Skeletal muscle cell (primary cell): ENCODE data around the gene SMTNL1.
A peak's percentile ranks its signal among the peaks of the same experiment; 100 is the strongest.

Experiments used
- DNase-seq: peaks from one replicate; pipeline ENCODE4 v3.0.0-alpha.2; 2010; ENCODE audit warnings: low read depth
- H3K4me3 ChIP-seq: 2 replicates; pipeline ENCODE4 v1.5.1; 2011; ENCODE audit warnings: low read depth, mild to moderate bottlenecking, control low read depth, low read length, moderate library complexity

SMTNL1 gene, protein sequence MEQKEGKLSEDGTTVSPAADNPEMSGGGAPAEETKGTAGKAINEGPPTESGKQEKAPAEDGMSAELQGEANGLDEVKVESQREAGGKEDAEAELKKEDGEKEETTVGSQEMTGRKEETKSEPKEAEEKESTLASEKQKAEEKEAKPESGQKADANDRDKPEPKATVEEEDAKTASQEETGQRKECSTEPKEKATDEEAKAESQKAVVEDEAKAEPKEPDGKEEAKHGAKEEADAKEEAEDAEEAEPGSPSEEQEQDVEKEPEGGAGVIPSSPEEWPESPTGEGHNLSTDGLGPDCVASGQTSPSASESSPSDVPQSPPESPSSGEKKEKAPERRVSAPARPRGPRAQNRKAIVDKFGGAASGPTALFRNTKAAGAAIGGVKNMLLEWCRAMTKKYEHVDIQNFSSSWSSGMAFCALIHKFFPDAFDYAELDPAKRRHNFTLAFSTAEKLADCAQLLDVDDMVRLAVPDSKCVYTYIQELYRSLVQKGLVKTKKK

DNA sequence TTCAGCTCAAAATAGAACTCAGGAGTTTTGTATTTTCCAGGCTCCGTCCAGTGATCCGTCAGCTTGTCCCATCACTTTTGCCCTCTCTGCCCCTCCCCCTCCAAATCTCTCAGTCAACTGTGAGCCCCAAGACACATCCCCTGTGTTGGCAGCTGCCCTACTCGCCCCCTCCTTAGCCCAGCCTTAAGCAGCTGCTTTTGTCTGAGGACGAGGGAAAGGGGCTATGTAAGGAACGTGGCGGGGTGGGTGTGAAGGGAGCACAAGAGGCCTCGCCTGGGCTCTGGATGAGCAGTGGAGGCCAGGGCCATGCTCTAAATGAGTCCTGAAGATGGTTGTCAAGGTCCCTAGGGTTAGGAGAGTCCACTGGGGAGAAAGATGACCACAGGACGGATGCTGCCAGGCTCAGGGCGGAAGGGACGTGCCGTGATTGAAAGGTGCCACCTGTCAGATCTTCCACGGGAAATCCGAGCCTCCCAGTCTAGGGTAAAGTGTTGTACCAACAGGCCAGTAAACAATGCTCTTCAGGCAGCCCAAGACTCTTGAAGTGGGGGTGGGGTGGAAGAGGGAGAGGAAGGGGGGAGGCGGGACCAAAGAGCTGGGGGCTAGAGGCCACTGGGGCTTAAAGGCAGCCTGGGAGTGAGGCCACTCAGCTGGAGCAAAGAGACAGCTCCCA, at the start of gene SMTNL1:
SMTNL1 (plus strand) TSS at position 649 of the 673 bp plus-strand sequence. CDS start 5,048 bp downstream, outside the sequence.
- no peak for DNase-seq

DNA sequence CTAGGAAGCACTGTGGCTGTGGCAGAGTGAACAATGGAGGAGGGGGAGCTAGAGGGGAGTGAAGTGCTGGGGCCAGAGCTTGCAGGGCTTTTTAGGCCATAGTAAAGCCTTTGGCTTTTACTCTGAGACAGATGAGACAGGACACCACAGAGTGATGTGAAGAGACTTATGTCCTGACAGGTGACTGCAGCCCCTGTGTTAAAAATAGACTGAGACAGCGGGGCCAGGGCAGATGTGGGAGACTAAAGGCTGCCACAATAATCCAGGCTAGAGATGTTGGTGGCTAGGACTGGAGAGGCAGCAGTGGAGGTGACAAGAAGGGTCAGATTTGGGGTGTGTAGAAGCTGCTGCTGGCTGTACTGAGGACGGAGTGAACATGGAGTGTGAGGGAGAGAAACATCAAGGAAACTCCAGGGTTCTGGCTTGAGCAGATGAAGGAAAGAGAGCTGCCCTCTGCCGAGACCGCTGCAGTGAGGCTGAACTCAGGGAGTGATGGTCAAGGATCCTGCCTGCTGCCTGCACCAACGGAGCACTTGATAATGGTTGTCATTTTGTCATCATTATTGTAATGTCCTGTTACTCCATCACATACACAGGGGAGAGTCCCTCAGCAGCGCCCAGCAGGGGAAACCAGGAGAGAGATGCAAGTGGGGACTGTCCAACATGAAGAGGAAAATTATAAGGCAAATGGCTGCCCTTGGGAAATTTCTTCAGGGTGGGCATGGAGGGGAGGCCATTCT, 49.3 kb upstream of the SMTNL1 start:
- DNase-seq, result no peak
- H3K4me3 ChIP-seq, result no peak overlapping the region

More for the DNA sequence above, at the start of gene SMTNL1:
- H3K4me3 ChIP-seq, result no peak within 1 kb of the TSS

DNA sequence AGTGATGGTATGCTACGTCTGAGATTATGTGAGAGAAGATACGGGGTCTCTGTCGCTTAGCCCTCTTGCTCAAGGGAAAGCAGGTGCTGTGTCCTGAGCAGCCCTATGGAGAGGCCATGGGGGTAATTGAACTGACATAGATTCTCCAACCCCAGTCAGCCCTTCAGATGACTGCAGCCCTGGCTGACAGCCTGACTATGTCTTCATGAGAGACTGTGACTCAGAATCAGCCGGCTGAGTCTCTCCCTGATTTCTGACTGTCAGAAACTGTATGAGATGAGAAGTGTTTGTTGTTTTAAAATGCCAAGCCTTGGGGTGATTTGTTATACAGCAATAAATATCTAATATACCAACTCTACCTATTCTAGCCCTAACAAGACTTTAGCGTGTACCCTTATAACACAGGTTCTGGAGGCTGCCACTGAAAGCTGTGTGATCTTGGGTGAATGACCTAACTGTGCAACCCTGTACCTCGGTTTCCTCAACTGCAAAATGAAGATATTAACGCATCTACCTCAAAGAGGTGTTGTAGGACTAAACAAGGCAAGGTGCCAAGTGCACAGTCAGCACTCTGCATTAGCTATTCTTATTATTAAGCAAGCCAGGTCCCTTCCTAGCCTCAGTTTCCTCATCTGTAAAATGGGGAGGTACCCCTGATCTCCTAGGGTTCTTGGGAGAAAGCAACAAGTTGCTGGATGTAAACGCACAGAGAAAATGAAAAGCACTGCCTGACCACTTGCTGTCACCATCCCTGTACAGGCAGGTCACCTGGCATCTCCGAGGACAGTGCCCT, 46.7 kb upstream of the SMTNL1 start:
- no peak overlapping the region for H3K4me3 ChIP-seq
- DNase-seq, result no peak

DNA sequence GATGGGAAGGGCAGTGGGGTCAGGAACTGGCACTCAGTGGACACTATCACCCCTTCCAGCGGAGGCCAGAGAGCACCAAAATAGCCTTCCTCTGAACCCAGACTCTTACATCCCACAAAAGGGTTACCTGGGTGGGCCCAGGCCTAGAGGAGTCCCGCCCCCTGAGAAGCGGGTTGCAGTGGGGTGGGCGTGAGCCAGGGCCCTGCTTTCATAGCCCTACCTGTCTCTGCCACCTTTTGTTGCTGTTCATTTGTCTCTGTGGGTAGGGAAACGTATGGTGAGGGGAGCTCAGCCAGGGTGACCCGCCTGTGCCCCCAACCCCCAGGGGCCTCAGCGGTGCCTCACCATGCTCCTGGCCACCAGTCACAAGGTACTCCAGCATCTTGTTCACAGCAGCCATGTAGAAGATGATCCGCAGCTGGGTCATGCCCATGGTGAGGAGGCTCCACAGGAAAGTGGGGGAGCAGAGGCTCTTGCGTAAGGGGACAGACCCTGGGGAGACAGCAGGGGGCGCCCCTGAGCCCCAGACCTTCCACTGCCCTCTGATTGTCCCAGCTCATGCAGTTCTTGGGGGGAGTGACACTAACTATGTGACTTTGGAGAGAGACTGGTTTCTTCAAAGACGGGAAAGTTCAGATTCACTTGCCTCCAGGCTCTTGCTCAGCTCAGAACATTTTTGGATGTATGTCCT, 45.9 kb upstream of the SMTNL1 start:
- no peak for DNase-seq
- no peak overlapping the region for H3K4me3 ChIP-seq

DNA sequence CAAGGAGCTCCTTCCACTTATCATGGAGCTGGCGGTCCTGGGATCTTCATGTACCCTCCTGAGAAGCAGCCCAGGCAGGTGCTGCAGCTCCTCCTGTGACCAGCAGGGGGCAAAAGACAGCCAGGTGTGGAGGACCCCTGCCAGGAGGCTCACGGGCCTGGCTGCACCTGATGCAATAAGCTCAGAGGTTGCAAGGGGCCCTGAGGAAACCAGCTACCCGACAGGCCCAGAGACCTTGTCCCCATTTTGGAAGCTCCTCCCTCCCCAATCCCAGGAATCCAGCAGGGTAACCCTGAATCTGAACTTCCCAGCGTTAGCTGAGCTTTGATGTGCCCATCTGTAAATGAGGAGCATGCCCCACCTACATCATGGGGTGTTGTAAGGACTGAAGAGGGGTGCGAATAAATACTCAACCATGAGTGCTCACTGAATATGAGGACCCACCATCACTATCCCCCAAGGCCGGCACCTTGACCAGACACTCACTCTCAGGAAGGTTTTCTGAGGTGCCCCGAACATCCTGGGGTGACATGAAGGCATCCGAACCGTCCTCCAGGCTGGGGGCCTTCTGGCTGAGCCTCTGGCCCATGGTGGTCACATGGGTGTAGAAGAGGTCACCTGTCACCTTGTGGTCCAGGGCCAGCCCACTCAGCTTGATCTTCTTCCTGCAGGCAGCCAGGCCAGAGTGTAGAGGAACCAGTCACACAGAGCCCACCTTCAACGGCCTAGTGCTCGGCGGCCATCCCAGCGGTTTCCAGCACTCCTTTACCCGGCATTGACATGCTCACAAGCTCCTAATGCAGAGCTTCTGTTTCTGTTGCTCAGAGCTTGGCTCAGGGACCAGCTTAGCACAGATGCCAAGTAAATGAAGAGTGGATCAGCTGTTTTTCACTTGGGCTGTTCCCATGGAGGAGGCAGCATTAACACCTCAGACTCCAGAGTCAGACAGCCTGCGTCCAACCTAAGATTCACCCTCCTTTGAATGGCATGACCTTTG, 43.6 kb upstream of the SMTNL1 start:
- no peak for DNase-seq

DNA sequence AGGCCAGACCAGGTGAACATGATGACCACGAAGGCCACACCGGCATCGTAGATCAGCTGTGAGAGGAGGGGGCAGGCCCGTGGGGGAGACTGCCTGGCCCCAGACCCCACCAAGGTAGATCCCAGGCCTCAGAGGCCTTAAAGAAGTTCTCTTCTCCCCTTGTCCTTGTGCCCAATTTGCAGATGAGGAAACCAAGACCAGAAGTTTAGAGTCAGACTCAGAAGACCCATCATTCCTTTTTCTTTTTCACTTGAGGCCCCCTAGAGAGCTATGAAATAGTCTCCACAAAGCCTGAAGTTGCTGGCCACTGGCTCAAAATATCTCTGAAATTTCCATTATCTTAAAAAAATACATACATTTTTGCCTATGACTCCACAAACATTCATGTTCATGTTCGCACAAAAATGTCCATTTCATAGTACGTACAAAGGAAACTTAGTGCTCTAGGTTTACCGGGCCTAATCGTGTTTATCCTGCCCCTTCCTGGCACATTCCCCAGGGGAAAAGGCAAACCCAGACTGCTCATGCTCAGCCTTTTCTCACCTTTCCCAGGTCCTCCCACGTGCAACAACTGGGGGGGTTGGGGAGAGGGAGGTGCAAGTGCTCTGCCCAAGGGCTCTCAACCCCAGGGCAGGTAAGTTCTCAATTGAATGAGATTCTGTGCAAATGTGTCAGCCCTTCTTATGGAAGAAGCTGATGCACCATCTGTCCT, 41.1 kb upstream of the SMTNL1 start:
- no peak overlapping the region for H3K4me3 ChIP-seq
- DNase-seq, result no peak

More for the DNA sequence above, 43.6 kb upstream of the SMTNL1 start:
- no peak overlapping the region for H3K4me3 ChIP-seq

DNA sequence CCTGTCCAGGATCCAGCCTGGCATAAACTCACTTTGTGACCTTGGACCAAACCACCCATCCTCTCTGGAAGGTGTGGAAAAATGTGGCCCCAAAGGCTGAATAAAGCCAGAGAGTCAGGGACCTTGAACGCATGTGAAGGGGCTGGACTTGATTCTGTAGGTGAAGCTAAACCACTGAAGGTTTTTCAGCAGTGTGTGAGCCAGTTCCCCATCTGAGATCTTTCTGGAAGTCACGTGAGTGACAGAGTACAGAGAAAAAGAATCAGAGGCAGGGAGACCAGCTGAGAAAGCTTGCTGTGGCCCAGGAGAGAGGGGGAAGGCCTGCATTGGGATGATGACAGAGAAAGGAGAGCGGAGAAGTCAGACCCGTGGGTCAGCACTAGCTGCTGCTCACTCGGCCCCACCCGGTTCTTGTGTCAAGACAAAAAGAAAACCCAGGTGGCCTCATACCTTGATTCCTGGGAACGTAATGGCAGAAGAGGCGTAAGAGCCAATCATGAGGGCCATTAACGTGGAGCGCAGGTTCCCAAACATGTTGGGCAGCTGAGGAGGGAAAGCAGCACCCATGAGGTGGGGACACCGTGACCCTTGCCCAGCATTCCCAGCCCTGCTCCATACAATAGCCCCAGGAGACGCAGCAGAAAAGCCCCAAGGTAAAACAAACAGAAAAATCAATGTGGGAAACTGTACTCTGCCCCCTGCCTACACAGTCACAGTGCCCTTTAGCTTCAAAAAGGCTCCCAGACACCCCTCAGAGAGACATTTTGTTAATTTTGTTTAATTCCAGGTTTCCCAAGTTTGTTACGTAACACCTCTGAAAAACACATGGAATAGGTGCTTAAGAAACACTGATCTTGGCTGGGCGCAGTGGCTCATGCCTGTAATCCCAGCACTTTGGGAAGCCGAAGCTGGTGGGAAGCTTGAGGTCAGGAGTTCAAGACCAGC, 39.8 kb upstream of the SMTNL1 start:
- no peak overlapping the region for H3K4me3 ChIP-seq
- DNase-seq, result no peak

DNA sequence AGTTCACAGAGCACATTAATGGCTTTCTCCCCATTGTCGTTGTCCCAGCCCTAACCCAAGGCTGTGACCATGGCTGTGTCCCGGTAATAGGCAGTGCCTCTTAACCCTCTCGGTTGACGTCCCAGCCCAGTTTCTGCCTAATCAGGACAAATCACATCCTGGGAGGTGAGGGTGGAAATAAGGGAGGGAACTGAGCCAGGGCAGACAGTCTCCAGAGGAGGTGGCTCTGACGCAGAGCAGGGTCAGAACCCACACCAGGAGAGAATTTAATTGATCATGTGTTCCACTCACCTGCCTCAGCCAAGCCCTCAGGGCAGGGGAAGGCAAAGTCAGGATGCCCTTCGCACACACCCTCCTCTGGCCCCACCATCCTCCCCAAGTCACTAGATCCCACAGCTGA, 38.9 kb upstream of the SMTNL1 start:
- no peak for DNase-seq
- H3K4me3 ChIP-seq, result no peak overlapping the region

DNA sequence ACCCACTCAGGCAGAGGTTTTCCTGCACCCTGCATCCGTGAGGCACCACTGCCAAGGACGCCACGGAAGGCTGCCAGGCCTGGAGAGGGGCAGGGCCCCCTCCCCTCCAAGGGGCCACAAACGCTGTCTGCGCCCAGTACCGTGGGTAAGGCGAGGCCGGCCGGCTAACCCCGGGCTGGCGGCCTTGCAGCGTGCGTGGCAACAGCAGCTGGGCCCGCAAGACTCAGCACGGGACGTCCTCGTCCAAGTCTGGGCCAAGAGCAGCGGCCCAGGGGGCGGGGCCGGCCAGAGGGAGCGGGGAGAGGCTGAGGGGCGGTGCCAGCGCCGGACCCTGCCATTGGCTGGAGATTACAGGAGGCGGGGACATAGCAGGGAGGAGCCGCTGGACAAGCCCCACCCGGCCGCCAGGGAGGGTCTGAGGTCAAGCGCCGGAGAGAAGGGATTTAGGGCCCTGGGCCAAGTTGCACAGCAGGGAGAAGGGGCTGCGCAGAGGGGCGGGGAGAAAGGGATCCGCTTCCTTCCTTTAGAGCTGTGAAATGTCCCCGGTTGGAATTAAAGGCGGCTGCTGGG, 37.9 kb upstream of the SMTNL1 start:
- DNase-seq, result peak; percentile 77
- H3K4me3 ChIP-seq, result peak overlapping the region; percentile 28

DNA sequence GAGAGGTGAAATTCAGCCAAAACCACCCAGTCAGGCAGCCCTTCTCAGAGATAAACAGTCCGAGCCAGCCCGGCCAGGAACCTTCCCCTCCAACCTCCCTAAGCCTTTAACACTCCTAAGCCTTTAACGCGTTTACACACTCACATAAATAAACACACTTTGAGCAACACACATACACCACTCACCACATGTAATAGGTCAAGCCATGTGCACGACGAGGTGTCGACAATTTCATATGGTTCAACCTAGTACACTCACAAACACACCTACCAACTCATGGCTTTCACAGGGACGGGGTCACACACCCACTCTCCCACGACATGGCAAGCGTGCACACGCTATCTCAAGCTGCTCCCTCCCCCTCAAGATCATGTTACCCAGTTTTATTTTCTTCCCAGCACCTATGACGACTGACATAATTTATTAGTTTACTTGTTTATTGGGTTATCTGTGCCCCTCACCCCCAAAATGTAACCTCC, 37.4 kb upstream of the SMTNL1 start:
- DNase-seq, result no peak
- H3K4me3 ChIP-seq, result peak overlapping the region; percentile 23

DNA sequence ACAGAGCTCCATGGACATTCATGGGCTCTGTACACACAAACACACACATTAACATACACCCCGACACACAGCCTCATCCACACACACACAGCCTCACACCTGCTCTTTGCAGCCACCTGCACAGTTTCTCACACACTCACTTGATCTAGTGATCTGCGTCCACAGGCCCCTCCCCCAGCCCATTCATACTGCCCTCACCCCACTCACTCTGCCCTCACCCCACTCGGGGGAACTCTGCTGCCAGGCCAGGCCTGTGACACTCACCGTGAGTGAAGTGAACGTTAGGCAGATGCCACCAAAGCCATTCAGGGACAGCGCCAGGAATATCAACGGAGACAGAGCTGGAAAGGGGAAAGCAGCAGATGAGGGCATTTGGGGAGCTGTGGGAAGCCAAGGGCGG, 36.9 kb upstream of the SMTNL1 start:
- H3K4me3 ChIP-seq, result no peak overlapping the region
- no peak for DNase-seq

DNA sequence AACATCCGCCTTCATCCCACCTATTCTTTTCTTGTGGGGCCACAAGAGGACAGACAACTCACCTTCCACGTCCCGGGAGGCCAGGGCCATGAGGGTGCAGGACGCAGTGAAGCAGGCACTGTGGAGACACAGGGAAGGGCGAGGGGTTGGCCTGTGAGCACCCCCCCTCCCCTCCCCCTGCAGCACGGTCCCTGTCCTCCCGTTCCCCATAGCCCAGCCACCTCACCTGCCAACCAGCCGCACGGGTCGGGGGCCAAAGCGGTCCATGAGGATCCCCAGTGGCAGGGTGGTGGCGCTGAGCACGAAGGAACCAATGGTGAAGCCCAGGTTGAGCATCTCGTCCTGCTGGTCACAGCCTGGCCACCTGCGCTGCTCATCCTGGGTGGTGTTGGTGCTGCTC, 36.5 kb upstream of the SMTNL1 start:
- no peak overlapping the region for H3K4me3 ChIP-seq
- no peak for DNase-seq

DNA sequence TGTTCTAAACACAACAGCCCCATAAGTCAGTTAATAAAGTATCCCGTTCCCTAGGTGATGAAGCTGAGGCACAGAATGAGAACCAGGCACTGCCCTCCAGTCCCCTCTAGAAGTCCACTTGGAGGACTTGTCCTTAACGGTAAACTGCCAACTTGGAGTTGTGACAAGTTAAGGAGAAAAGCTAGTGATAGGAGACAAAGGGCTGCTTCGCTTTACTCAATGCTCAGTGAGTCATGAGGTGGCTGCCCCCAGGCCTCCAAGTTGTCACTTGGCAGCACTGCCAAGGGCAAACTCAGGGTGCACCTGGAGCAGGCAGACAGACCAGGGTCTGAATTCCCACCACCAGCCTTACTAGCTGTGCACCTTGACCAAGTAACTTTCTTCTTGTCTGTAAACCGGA, 35.4 kb upstream of the SMTNL1 start:
- no peak overlapping the region for H3K4me3 ChIP-seq
- no peak for DNase-seq

DNA sequence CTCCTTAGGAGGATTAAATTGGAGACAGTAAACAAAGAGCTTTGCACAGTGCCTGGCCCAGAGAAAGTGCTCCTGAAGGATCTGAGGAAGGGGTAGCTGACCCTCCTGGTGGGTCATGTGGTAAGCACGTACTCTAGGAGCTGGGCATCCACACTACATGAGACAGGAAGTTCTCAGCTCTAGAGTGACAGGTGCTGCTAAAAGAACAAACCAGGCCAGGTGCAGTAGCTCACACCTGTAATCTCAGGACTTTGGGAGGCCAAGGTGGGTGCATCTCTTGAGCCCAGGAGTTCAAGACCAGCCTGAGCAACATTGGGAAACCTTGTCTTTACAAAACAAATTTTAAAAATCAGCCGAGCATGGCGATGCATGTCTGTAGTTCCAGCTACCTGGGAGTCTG, 35.0 kb upstream of the SMTNL1 start:
- no peak for DNase-seq
- no peak overlapping the region for H3K4me3 ChIP-seq

DNA sequence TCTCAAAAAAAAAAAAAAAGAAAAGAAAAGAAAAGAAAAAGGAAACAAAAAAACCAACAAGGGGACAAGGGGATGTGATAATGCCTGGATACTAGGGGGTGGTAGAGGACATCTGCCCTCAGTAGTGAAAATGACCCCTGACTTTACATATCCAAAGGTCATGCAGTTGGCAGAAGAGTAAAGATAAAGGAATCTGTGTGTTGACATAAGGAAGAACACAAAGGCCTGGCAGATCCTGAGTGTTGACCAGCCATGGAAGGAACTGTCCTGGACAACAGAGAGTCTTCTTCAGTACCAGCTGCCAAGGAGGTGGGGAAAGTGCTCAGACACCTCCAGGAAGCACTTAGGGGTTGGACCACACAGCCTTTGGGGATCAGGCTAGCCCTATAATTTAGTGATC, 34.5 kb upstream of the SMTNL1 start:
- DNase-seq, result no peak

DNA sequence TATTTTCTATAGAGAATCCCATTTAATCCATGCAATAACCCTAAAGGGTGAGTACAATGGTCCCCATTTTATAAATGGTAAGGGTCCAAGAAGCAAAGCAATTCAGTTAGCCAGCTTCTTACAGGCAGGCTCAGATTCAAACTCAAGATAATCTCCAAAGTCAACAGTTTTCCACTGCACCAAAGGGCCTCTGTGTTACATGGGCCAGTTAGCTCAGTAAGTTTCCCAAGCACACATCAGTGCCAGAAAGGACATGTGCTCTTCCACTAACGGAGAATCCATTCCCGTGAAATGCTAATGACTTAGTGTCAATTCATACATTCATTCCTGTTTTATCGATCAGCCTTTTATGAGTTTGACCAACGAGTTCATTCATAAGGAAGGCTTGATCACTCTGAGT, 32.9 kb upstream of the SMTNL1 start:
- no peak for DNase-seq
- H3K4me3 ChIP-seq, result no peak overlapping the region

More for the DNA sequence above, 34.5 kb upstream of the SMTNL1 start:
- H3K4me3 ChIP-seq, result no peak overlapping the region
